Measurements from ENCODE around the gene LRRC27. TPM values are rescaled to one million over a fixed set of nuclear protein-coding genes. Genes with fewer than 3 reads are reported as not detected.

The LRRC27 gene
- total and polyA plus RNA-seq, 2 of the 4 experiments (the other 2 are of a cell fraction), result 3.8 to 5.3 TPM

DNA sequence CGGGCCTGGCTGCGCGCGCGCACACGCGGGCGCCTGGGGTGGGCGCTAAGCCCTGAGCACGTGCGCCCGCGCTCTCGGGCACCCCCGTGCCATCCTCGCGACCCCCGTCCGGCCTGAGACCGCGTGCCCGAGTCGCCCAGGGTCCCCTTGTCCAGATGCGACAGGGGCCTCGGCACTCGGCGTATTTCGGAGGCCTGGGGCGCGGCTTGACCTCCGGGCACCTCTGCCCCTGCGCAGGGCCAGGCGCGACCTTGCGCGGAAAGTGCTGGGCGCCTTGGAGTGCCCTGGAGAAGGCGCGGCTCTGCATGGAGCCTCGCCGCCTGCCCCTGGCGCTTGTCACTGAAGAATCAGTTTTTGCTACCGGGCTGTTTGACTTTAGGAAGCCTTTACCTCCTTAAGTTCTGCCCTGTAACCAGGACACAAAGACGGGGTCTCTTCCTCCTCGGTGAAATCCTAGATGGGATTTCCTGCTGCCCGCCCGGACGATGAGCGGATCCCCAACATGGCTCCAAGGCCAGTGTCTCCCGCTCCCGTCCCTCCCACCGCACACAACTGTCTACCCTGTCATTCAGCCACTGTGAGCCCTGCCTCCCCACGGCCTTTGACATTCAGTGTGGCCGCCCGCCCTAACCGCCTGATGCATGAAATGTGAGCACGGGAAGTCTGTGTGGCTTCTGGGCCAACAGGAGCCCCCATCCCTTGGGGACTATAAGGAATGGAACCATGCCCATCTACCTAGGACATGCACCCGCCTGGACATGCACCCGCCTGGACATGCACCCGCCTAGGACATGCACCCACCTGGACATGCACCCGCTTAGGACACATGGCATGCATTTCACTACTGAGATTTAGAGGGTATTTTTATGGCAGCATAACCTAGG is 23.2 kb upstream of the LRRC27 start:
- DNase-seq (no peak), ATAC-seq (ENCODE audit: low read depth) (no peak)
- Histone ChIP-seq H2BK20ac (ENCODE audit: low read depth, low read length) (no peak overlapping the region), H3K9ac (ENCODE audit: low read depth, low read length) (peak overlapping the region; percentile 48), H2AFZ (replicated peaks; ENCODE audit: low read length, poor library complexity) (peak overlapping the region; percentile 92), H3K4ac (ENCODE audit: low read depth, low read length) (peak overlapping the region; percentile 17; the same call in 1 of the 2 replicates), H2AK5ac (ENCODE audit: low read depth, low read length) (peak overlapping the region; percentile 2; the same call in 1 of the 2 replicates), H2AK9ac (replicated peaks; ENCODE audit: low read depth, low read length, poor library complexity) (peak overlapping the region; percentile 76), H4K8ac (ENCODE audit: low read depth in 2 of 2, low read length in 2 of 2) (peak overlapping the region; percentile 54 to 58; a peak in 2 of 4 replicates), H2BK5ac (ENCODE audit: low read depth, low read length, poor library complexity, severe bottlenecking) (no peak overlapping the region), H4K5ac (ENCODE audit: low read depth, low read length) (peak overlapping the region; percentile 59; the same call in 1 of the 2 replicates), H3K79me1 (ENCODE audit: low read depth in 1 of 2, low read length in 2 of 2) (no peaks in the 10 kb centered on the region), H3K18ac (ENCODE audit: low read depth, low read length) (no peak overlapping the region), H3K27me3 (ENCODE audit: control insufficient read depth, insufficient read depth, low read length) (peaks cover 23% of the 10 kb centered on the region; the same call in 1 of the 2 replicates), H3K9me1 (ENCODE audit: insufficient read depth, low read length) (0 out of 2 replicates have a peak, but pooled peaks cover 3% of the 10 kb centered on the region), H3K4me1 (ENCODE audit: control insufficient read depth, insufficient read depth, low read length) (peaks cover 5% of the 10 kb centered on the region; the same call in 1 of the 2 replicates), H3K56ac (ENCODE audit: extremely low read depth, insufficient read depth, low read length) (no peak overlapping the region), H4K20me1 (ENCODE audit: insufficient read depth, low read length) (no peaks in the 10 kb centered on the region), H3K4me2 (ENCODE audit: low read depth, low read length) (peak overlapping the region; percentile 82), H3K23ac (ENCODE audit: low read depth, low read length) (no peak overlapping the region), H2BK120ac (ENCODE audit: low read depth, low read length) (no peak overlapping the region; the same call in 1 of the 2 replicates), H3K36me3 (ENCODE audit: control insufficient read depth, insufficient read depth, low read length) (no peaks in the 10 kb centered on the region), H3K4me3 (ENCODE audit: insufficient read depth, low read depth, low read length) (peak overlapping the region; percentile 98), H3K14ac (replicated peaks; ENCODE audit: low read depth, low read length) (peak overlapping the region; percentile 41; the same call in 1 of the 2 replicates), H2BK15ac (ENCODE audit: low read depth, low read length) (no peak overlapping the region), H3K9me3 (ENCODE audit: control insufficient read depth, insufficient read depth, low read length) (peaks cover 5% of the 10 kb centered on the region; the same call in 1 of the 2 replicates), H3K27ac (ENCODE audit: insufficient read depth, low read length) (no peak overlapping the region; the same call in 1 of the 2 replicates), H4K91ac (ENCODE audit: insufficient read depth, low read depth, low read length) (peak overlapping the region; percentile 34; the same call in 1 of the 2 replicates)
- WGBS, 2 experiments (ENCODE audit: extremely low coverage in 2 of 2, insufficient read length in 1 of 2), result 18% methylated on average over 35 of the region's 61 CpGs; no CpG with 5 or more reads in 1 of the 2 experiments
- intact Hi-C loops (cut with micrococcal nuclease) (loop anchor here (5.0 kb wide), 1 partner anchor 37 kb away; no protein-coding TSS in a partner anchor), dilution Hi-C loops (cut with HindIII; ENCODE audit: low sequenced_read_pairs, unreplicated experiment) (no loop called here), in situ Hi-C loops (cut with MboI; ENCODE audit: low sequenced_read_pairs) (no loop called here)
- no TSS peak for BruUV-seq (replicated peaks)
- TF ChIP-seq MAZ (IDR thresholded peaks at IDR 0.05; ENCODE audit: borderline replicate concordance, low read depth, low read length) (no peak), BHLHE40 (IDR thresholded peaks at IDR 0.05; ENCODE audit: low read depth, low read length) (0 out of 2 replicates have a peak, but pooled peaks have one; percentile 24)
- ChIA-PET POLR2A (ENCODE audit: unreplicated experiment) (no interaction called here), CTCF (no interaction called here)
